GM19467 (cell line): ENCODE measurements around the gene SPATA13.
A peak's percentile ranks its signal among the peaks of the same experiment; 100 is the strongest.
"Not testable (repeated sequence)": the region's sequence is repeated elsewhere in the genome, so short reads cannot be mapped to it uniquely, and the experiment has no call there.

Source experiments
- ATAC-seq: cut with Tn5 transposase; IDR thresholded peaks from one replicate; pipeline ENCODE4 v1.9.1; 2021; ENCODE audit warnings: mild to moderate bottlenecking, moderate library complexity; ENCODE audit not compliant: unreplicated experiment

The SPATA13 gene

GRCh38 chr13:24192057-24192810 is 31.7 kb downstream of the SPATA13 start:
- no peak for ATAC-seq

- ATAC-seq: no peak
Measured at GRCh38 chr13:24192811-24193162, 32.3 kb downstream of the SPATA13 start.

GRCh38 chr13:24194447-24194846 is 33.9 kb downstream of the SPATA13 start:
- ATAC-seq: no peak

GRCh38 chr13:24195626-24196025 is 35.1 kb downstream of the SPATA13 start:
- ATAC-seq: no peak

- ATAC-seq: no peak
Measured at GRCh38 chr13:24196593-24197197, 36.2 kb downstream of the SPATA13 start.

GRCh38 chr13:24199016-24199415 is 38.5 kb downstream of the SPATA13 start:
- no peak for ATAC-seq

- ATAC-seq: no peak
Measured at GRCh38 chr13:24202215-24202614, 41.7 kb downstream of the SPATA13 start.

GRCh38 chr13:24203273-24203672 is 42.8 kb downstream of the SPATA13 start:
- no peak for ATAC-seq

GRCh38 chr13:24203811-24204210 is 43.3 kb downstream of the SPATA13 start:
- peak; percentile 67 for ATAC-seq

- not testable (repeated sequence) for ATAC-seq
Measured at GRCh38 chr13:24205076-24205475, 44.6 kb downstream of the SPATA13 start.

- no peak for ATAC-seq
Measured at GRCh38 chr13:24207841-24208667, 47.5 kb downstream of the SPATA13 start.

GRCh38 chr13:24209138-24209537 is 48.6 kb downstream of the SPATA13 start:
- no peak for ATAC-seq

- ATAC-seq: no peak
Measured at GRCh38 chr13:24212254-24212653, 51.7 kb downstream of the SPATA13 start.

- no peak for ATAC-seq
Measured at GRCh38 chr13:24212674-24213073, 52.2 kb downstream of the SPATA13 start.

GRCh38 chr13:24213932-24214331 is 53.4 kb downstream of the SPATA13 start:
- no peak for ATAC-seq

GRCh38 chr13:24214528-24214927 is 54.0 kb downstream of the SPATA13 start:
- no peak for ATAC-seq

- ATAC-seq: peak; percentile 67
Measured at GRCh38 chr13:24215126-24215525, 54.6 kb downstream of the SPATA13 start.

- ATAC-seq: no peak
Measured at GRCh38 chr13:24215732-24216131, 55.2 kb downstream of the SPATA13 start.

GRCh38 chr13:24216176-24216575 is 55.7 kb downstream of the SPATA13 start:
- no peak for ATAC-seq

GRCh38 chr13:24216779-24217178 is 56.3 kb downstream of the SPATA13 start:
- not testable (repeated sequence) for ATAC-seq

- no peak for ATAC-seq
Measured at GRCh38 chr13:24217601-24218281, 57.2 kb downstream of the SPATA13 start.
